ENCODE measurements around the gene MGLL. TPM values are rescaled to one million over a fixed set of nuclear protein-coding genes. Genes with fewer than 3 reads are reported as not detected.

MGLL gene
- total and polyA plus RNA-seq, 9 of the 15 experiments (the other 6 are each of a cell fraction or from before 2014, with no cell fraction given): 0.12 to 0.32 (median 0.18) TPM; not detected in 6

DNA sequence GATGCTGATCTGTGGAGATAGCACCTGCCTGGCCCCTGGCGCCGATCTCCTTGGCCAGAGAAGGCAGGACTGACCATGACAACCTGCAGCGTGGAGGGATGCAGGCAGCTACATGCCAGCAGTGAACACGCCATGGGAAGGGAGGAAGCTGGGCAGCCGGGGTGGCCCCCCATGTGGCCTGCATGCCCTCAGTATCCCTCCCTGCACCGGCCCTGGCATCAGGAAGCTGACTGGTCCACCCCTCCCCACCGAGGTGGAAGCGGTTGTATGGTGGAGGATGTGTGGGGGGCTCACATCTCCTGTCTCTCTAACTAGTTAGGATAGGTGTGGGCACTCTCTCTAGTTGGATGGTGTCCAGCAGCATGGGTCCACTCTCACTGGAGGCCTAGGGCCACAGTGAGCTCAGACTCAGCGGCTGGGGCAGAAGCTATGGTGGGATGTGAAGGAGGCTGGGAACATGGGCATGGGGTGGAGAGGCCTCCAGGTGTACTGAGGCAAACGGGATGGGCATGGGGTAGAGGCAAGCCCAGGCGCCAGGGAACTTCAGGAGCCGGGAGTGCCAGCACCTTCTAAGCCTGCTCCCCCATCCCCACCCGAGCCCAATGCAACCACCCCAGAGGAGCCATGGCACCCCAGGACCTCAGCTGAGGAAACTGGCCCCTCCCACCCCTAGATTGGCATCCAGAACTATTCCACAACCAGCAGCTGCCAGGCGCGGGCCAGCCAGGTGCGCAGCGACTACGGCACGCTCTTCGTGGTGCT lies 151.4 kb downstream of the MGLL start (continued):
- no peak for TF ChIP-seq YY1 (IDR thresholded peaks at IDR 0.05; ENCODE audit: borderline replicate concordance in 1 of 3, control insufficient read depth in 1 of 3, extremely low read depth in 1 of 3, insufficient read depth in 3 of 3, insufficient read length in 1 of 3, insufficient replicate concordance in 2 of 3, low read depth in 1 of 3, low read length in 2 of 3)
- TF ChIP-seq ZC3H8 (IDR thresholded peaks at IDR 0.05): no peak
- TF ChIP-seq, protein P1, sequence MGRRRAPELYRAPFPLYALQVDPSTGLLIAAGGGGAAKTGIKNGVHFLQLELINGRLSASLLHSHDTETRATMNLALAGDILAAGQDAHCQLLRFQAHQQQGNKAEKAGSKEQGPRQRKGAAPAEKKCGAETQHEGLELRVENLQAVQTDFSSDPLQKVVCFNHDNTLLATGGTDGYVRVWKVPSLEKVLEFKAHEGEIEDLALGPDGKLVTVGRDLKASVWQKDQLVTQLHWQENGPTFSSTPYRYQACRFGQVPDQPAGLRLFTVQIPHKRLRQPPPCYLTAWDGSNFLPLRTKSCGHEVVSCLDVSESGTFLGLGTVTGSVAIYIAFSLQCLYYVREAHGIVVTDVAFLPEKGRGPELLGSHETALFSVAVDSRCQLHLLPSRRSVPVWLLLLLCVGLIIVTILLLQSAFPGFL (CRISPR knock-in tag; IDR thresholded peaks at IDR 0.05): no peak
- TF ChIP-seq RAD21 (CRISPR knock-in tag; conservative IDR thresholded peaks at IDR 0.05 in 1 of 2, IDR thresholded peaks at IDR 0.05 in 1 of 2): no peak
- no peak for TF ChIP-seq ZNF717 (CRISPR knock-in tag; IDR thresholded peaks at IDR 0.05)

DNA sequence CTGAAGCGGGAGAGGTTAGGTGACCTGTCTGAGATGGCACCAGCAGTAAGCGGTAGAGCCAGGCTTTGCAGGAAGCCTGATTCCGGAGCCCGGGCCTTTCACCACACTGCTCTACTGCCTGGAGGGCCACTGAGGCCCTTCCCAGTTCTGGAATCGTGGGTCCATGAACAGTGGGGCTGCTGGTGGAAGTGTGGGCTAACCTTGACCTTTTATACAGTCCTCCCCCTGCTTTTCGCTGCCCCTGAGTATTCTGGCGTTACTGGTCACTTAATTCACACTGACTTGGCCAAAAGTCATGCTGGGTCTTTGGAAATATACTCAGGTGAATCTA lies 152.1 kb downstream of the MGLL start:
- H3K79me2 ChIP-seq (ENCODE audit: control insufficient read depth, insufficient read depth, low read length): no peaks in the 10 kb centered on the region
- no peak for DNase-seq (ENCODE audit: extremely low read depth in 1 of 4, low spot score in 3 of 4)
- H4K20me1 ChIP-seq (replicated peaks; ENCODE audit: control insufficient read depth, insufficient read depth, low read length): 0 out of 2 replicates have a peak, but pooled peaks cover 4% of the 10 kb centered on the region
- H3K4me3 ChIP-seq: no peak overlapping the region
- peaks cover 0 to 27% of the 10 kb centered on the region in 2 experiments; a peak in 2 of 5 replicates for H3K4me1 ChIP-seq (replicated peaks in 1 of 2; ENCODE audit: control insufficient read depth in 2 of 2, insufficient read depth in 2 of 2, low read length in 2 of 2)
- peaks cover 6% of the 10 kb centered on the region; the same call in 1 of the 3 replicates for H3K36me3 ChIP-seq (ENCODE audit: control insufficient read depth, insufficient read depth, low read length)
- H3K9ac ChIP-seq (ENCODE audit: insufficient read depth in 1 of 2, low read depth in 2 of 2, low read length in 2 of 2): no peak overlapping the region
- intact Hi-C loops (cut with micrococcal nuclease): no loop called here
- no peak for ATAC-seq
- H3K9me3 ChIP-seq (replicated peaks; ENCODE audit: control insufficient read depth, insufficient read depth, low read depth, low read length): no peaks in the 10 kb centered on the region
- 69% methylated on average over 6 of the region's 7 CpGs for WGBS (ENCODE audit: insufficient coverage, low coverage, missing lambda C conversion rate)
- FAIRE-seq: no peak
- no peaks in the 10 kb centered on the region for H3K9me1 ChIP-seq (ENCODE audit: control insufficient read depth, insufficient read depth, low read length)
- no peak overlapping the region for H3K27ac ChIP-seq (ENCODE audit: extremely low read depth, low read depth, low read length)
- in situ Hi-C loops (cut with MboI): no loop called here
- no peak overlapping the region for H2AFZ ChIP-seq (ENCODE audit: low read depth, low read length)
- POLR2A ChIA-PET: interaction anchor here (0.7 kb wide), 1 partner anchor 1671 kb away, joined by 3 read pairs; no protein-coding TSS in a partner anchor
- H3K27me3 ChIP-seq (ENCODE audit: control insufficient read depth in 2 of 2, insufficient read depth in 2 of 2, low read length in 2 of 2): no peaks in the 10 kb centered on the region
- BruUV-seq (replicated peaks): no TSS peak
- no peak overlapping the region for H3K4me2 ChIP-seq (ENCODE audit: insufficient read depth, low read length)
- CTCF ChIA-PET (ENCODE audit: low intra/inter-chr PET ratio): no interaction called here
- TF ChIP-seq HNRNPH1 (optimal IDR thresholded peaks at IDR 0.05; ENCODE audit: low read depth, low read length) (no peak), ZNF239 (CRISPR knock-in tag; IDR thresholded peaks at IDR 0.05) (no peak), PHF20 (IDR thresholded peaks at IDR 0.05; ENCODE audit: partially characterized antibody) (no peak), ERF (CRISPR knock-in tag; IDR thresholded peaks at IDR 0.05) (no peak), CHD1 (IDR thresholded peaks at IDR 0.05; ENCODE audit: low read length) (no peak), RBFOX2 (IDR thresholded peaks at IDR 0.05; ENCODE audit: low read depth, low read length) (no peak), ZNF232 (CRISPR knock-in tag; IDR thresholded peaks at IDR 0.05) (no peak), RBM25 (IDR thresholded peaks at IDR 0.05; ENCODE audit: low read depth, low read length, severe bottlenecking) (no peak), DMBX1 (CRISPR knock-in tag; IDR thresholded peaks at IDR 0.05; ENCODE audit: borderline replicate concordance) (no peak), IFI16 (CRISPR knock-in tag; IDR thresholded peaks at IDR 0.05) (no peak), ESRRB (CRISPR knock-in tag; IDR thresholded peaks at IDR 0.05; ENCODE audit: borderline replicate concordance) (no peak)
- TF ChIP-seq, protein P2, sequence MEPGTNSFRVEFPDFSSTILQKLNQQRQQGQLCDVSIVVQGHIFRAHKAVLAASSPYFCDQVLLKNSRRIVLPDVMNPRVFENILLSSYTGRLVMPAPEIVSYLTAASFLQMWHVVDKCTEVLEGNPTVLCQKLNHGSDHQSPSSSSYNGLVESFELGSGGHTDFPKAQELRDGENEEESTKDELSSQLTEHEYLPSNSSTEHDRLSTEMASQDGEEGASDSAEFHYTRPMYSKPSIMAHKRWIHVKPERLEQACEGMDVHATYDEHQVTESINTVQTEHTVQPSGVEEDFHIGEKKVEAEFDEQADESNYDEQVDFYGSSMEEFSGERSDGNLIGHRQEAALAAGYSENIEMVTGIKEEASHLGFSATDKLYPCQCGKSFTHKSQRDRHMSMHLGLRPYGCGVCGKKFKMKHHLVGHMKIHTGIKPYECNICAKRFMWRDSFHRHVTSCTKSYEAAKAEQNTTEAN (CRISPR knock-in tag; IDR thresholded peaks at IDR 0.05): no peak
